ENCODE data around the gene FILIP1.
"Not testable (repeated sequence)": the region's sequence is repeated elsewhere in the genome, so short reads cannot be mapped to it uniquely, and the experiment has no call there.

Gene FILIP1

GRCh38 chr6:75419416-75419815 lies 74.2 kb downstream of the FILIP1 start:
- DNase-seq: no peak

- no peak for DNase-seq
Observed at GRCh38 chr6:75418233-75418632, 75.4 kb downstream of the FILIP1 start.

GRCh38 chr6:75416443-75416842 lies 77.2 kb downstream of the FILIP1 start:
- DNase-seq: no peak

DNA sequence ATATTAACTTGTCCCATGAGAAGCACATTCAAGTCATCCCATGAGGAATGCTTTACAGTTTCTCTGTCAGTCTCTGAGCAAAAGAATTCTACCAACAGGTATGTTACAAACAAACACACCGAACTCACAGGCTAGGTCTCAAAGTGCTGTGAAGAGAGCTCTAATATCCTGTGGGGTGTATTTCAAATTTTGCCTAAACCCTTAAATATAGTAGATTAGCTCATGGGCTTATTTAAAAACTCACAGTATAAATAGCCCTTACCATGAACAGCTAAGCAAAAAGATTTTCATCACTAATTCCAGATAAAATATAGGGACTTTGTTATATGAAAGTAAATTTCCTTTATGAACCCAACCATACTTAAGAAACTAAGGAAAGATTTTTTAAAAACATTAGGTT lies 77.8 kb downstream of the FILIP1 start:
- no peak for DNase-seq

- no peak for DNase-seq
Observed at GRCh38 chr6:75414445-75415021, 79.1 kb downstream of the FILIP1 start.

DNA sequence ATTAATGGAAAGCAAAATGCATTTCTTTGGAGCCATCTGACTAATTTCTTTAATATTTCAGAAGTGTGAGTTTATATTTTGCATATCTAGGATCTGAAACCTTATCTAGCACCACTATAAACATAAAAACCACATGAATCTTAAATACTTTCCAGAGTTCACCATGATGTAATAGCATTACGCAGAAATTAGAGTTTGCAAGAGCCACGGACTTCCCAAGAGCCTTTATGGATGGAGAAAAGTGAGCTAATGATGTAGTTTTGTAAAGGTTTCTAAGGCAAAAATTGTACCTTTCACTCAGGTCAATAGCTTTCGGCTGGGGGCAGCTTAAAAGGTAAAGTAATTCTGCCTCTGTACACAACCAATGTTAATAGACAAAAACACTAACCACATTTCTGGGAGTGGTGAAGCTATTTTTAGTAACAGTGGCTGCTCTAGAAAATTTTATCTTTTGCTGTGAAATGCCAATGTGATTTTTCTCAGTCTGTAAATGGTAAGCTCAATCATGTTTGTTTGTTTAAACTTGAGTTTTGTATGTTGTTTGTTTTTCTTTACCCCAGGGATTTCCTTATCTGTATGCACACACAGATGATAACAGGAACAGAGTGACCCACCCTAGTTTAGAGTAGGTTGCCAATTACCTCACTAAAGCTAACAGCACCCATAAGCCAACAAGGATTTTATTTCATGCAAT lies 80.5 kb downstream of the FILIP1 start:
- no peak for DNase-seq

- not testable (repeated sequence) for DNase-seq
Observed at GRCh38 chr6:75410564-75410963, 83.0 kb downstream of the FILIP1 start.

DNA sequence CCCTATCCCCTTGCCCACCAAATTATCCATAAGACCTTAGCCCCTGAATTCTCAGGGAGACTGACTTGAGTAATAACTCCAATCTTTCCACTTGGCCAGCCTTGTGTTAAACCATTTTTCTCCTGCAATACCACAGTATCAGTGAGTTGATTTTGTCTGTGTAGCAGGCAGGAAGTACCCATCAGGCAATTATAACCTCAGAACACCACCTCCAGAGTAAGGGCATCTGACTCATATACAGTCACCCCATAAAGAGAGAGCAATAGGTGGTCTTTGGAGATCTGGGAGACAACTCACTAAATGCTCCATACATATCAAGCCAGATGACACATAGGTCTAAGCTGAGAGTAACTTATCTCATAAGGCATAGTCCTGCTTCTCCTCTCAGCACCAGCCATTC lies 83.7 kb downstream of the FILIP1 start:
- DNase-seq: no peak

DNA sequence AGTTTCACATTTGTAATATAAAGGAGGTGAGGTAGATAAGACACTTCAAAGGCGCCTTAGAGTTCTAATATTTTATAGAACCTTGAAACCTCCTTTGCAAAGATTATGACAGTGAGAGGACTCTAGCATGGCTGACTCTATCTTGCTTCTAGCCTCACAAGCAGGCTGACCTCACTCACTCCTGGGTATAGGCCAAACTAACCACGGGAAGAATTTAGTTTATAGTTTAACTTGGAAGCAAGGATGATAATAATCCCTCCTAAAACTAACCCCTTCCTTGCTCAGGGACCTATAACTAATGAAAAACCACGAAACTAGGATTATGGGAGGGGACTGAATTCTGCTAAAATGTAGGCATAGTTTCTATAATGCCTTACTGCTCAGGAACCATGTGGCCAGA lies 84.3 kb downstream of the FILIP1 start:
- DNase-seq: no peak

GRCh38 chr6:75403563-75404080 lies 90.0 kb downstream of the FILIP1 start:
- no peak for DNase-seq

DNA sequence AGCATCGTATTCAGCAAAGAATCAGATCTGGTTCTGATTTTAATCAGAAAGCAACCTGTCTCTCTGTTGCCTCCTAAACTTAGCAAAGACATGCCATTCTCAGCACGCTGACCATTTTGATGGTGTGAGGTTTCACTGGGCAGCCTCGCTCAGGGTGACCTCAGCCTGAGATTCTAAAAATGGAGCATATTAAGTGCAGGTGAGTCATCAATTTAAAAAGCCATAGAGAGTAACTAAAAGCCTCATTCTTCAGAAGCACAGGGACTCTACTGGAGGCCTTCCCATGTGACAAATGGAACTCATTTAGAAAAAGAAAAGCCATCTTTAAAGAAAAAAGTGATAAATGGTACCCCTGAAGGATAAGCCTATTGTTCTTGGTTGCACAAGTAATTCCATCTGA lies 91.3 kb downstream of the FILIP1 start:
- DNase-seq: no peak

- DNase-seq: no peak
Observed at GRCh38 chr6:75397656-75398465, 95.7 kb downstream of the FILIP1 start.

GRCh38 chr6:75397171-75397570 lies 96.4 kb downstream of the FILIP1 start:
- no peak for DNase-seq

- DNase-seq: no peak
Observed at GRCh38 chr6:75396005-75396800, 97.4 kb downstream of the FILIP1 start.

- no peak for DNase-seq
Observed at GRCh38 chr6:75393806-75394205, 99.8 kb downstream of the FILIP1 start.

GRCh38 chr6:75391276-75391675 lies 102.3 kb downstream of the FILIP1 start:
- DNase-seq: no peak

GRCh38 chr6:75386050-75386770 lies 107.4 kb downstream of the FILIP1 start:
- DNase-seq: no peak

- DNase-seq: no peak
Observed at GRCh38 chr6:75384116-75384515, 109.5 kb downstream of the FILIP1 start.

GRCh38 chr6:75382634-75382900 lies 111.0 kb downstream of the FILIP1 start:
- no peak for DNase-seq

DNA sequence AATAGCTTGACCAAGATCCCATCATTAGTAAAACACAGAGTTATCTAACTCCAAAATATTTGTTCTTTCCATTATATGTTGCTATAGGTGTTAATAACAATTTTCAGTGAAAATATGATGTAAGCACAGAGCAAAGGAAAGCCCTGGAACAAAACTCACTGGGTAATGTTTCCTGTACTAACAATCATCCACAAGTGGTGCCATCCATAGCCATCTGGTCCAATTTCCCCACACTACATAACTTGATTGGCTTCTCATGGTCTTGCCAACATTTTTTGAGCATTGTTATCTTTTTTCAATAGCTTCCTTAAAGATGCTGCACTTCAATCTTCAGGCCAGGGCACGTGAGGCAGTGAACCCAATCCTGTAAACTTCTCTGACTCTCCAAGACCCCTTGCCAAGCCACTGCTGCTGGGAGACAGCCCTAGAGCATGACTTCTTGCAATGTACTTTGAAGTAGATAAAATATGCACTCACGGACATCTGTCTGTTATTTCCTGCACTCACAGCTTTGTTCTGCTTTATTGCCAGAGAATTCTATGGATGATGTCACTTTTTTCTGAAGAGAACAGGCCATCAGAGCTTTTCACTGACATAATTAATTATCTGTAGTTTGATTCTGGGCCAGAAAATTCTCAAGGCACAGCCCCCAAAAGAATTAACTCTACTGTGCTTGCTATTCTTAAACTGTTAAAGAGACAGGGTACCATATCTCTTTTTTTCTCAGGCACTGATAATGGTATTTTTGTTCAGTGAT lies 111.5 kb downstream of the FILIP1 start:
- peak; percentile 10 for DNase-seq

DNA sequence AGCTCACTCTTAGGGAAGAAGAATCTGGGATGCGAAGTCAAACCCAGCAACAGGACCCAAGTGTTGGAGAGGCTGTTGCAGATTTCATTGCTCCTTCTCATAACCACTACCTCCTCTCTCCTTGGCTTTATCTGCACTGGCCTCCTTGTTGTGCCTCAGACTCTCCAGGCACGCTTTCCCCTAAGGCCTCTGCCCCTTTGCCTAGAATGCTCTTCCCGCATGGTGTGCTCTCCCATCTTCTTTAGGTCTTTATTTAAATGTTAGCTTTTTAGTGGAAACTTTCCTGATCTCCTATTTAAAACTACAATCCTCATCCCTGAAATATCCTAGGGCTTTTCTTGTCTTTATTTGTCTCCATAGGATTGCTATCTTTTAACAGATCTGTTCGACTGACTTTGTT lies 114.1 kb downstream of the FILIP1 start:
- no peak for DNase-seq

DNA sequence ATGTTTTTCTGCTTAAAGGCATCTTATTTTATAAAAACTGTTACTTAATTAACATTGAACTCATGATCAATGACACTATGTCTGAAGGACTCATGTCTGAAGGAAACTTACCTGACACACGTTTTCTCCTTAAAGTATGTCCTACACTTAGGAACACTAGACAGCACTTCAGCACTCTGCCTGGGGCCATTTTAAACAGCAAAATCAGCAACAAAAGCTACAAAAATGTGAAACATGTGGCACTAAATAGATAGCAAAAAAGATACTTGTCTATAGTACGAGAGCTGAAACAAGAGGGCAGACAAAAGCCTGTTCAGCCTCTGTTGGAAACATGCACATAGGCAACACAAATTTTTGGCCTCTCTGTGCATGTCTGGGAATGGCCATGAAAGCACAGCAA lies 115.5 kb downstream of the FILIP1 start:
- DNase-seq: no peak
